ENCODE measurements around the gene SV2C.

- no peak for TF ChIP-seq CTCF (IDR thresholded peaks at IDR 0.05)
- no peak for TF ChIP-seq EP300 (IDR thresholded peaks at IDR 0.05; ENCODE audit: low read depth)
Observed at GRCh38 chr5:76081811-76082771, 1.1 kb upstream of the SV2C start.
